ENCODE results near the gene TRIM62.

TRIM62 gene

DNA sequence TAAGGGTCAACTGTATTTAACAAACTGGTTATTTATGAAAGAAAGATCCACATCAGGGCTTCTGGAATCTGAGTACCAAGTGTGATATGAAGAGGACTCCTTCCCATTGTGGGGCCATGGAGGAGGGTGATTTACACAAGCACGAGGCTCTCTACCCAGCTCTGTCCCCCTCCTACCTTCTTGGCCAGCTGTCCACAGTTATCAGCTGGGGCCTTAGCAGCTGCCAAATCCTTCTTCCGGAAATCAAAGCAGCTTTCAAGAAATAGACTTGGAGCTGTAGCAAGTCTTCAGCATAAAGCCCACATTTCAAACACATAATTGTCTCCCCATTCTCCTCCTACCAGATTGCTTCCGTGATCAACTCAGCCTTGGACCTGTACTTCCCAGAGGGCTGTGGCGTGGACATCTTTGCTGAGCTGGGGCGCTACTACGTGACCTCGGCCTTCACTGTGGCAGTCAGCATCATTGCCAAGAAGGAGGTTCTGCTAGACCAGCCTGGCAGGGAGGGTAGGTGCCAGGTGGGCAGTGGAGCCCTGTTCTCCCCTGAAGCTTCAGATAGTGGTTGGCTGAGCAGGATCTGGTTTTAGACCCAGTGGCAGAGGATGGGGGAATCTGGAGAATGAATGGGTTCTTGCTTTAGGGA, 85.4 kb downstream of the TRIM62 start:
- DNase-seq = no peak

Measured in stimulated activated CD4-positive, alpha-beta T cell treated with anti-CD3 and anti-CD28 coated beads, Interleukin-15, amount 100 ng/mL, for 24 hours (primary cell).